NAMALWA (cell line): ENCODE results near the gene CPVL.

Source experiments
- DNase-seq: peaks from one replicate; pipeline ENCODE4 v3.0.0-alpha.2; 2015; ENCODE audit warnings: low spot score

CPVL gene

DNA sequence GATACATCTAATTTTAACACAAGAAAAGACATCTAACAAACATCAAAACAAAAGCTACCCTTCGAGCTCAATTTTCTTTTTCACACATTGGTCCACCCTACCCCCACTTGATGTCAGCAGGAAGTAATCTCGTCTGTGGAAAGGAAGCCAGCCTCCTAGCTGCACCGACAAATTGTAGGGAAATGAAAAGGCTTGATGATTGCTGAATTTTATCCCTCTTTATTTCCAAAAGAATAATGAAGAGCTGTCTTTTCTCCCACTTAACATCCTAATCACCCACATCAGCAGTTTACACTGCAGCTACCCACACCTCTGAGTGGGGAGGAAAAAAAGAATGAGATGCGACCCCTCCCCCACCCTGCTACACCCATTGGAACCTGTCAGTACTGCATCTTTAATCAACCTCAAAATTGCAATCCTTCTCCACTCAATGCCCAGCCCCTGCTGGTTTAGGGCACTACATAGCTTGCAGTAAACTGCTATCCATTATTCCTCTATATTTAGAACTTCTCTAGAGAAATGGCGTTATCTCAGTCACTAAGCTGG lies 10.6 kb upstream of the CPVL start:
- peak; percentile 55 for DNase-seq

DNA sequence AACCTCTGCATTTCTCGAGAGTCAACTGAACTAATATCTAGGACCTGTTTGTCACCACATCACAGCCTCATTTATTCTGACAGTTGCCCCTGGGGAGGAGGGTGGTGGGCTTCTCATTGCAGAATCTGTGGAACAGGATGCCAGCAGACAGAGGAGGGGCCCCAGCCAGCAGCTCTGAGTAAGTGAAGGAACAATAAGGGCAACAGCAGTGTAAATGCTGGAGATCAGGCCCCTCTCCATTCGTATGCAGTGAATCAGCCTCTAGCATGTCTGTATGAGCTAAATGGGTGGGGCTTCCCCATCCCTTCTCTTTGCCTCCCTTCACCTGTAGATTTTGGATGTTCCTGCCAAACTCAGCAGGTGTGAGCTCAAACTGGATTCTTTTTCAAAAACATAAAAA lies 7.7 kb upstream of the CPVL start:
- DNase-seq, result no peak

DNA sequence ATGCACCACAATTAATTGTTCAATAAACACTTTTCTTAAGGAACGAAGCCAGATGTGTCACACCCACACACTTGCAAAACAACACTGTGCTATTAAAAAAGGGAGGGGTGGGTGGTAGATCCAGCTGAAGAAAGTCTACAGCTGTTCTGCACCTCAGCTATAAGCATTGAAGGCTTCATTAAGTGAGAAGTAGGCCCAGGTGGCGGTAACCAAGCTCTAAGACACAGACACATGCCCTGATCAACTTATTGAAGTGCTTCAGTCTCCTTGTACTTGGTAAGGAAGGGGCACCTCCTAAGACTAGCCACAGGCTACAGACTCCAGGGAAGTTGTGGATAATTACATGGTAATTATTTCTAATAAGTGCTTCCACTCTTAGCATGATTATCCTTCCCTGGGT lies 4.5 kb upstream of the CPVL start:
- peak; percentile 45 for DNase-seq

DNA sequence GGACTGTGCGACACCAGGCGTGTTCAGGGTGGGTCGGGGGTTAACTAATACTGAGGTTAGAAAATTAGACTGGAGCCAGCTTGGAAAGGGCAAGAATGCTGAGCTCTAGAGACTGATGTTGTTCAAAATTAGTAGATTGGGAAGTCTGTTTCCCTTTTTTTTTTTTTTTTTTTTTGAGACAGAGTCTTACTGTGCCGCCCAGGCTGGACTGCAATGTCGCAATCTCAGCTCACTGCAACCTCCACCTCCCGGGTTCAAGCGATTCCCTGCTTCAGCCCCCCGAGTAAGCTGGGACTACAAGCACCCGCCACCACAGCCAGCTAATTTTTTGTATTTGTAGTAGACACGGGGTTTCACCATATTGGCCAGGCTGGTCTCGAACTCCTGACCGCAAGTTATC lies 2.7 kb upstream of the CPVL start:
- no peak for DNase-seq

DNA sequence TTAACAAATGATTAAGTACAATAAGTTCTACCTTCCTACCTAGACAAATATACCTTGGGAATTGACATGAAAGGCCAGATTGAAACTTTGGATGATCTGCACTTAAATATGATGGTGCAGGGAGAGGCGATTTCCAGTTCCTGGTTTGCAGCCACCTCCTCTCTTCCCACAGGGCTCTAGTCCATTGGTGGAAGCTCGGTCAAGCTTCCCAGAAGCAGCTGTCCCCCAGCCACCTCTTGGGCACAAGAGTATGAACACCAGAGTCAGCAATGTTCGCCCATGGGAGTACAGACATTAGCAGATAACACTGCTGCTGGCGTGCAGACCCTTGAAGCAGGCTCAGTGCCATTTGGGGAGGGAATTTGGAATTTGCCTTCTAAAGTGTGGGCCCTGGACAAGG lies 1.5 kb upstream of the CPVL start:
- DNase-seq, result no peak

DNA sequence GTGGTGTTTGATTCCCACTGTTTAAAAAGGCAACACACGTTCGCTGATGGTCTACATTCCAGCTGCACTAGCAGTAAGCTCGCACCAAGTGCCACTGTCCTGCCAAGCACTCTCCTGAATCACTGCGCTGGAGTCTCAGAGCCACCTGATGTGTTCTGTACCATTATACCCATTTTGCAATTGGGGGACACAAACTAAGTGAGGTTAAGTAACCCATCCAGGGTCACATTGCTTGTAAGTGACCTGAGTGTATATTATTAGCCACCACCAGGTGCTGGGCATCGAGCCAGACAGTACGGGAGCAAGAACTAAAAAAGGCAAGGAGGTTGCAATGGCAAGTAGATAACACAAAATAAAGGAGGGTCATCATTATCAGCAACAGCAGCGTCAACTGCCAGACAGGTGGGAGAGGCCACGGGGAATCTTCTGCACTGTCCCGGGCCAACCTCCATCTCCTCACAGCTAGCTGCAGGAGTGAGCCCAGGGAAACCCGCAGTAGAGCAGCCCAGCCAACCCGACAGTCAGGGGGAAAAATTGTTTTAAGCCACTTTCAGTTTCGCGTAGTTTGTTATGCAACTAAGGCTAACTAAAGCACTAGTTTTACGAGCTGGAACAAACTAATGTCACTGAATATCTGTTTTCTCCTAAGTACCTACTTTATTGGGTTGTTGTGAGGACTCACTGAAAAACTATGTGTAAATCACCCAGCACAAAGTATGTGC lies 712 bp upstream of the CPVL start:
- DNase-seq, result peak; percentile 81

DNA sequence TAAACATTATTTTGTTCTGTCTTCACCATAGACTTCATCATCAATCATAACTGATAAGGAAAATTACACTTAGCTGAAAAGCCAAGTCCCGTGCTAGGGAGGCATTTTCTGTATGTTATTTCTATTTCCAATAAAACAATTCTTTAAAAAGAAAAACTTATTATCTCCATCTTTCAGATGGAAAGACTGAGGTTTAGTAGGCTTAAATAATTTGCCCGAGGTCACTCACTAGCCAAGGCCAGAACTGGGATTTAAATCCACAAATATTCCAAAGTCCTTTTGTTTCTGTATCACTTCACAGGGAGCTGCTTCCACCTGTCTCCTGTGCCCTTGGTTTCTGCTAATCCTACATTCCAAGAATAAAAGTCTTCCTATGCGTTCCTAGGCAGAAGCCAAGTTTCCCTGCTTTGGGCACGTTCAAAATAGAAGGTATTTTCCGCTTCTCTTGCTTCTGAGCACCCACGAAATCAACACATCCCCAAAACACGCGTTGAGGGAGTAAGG lies 732 bp downstream of the CPVL start:
- DNase-seq, result no peak

DNA sequence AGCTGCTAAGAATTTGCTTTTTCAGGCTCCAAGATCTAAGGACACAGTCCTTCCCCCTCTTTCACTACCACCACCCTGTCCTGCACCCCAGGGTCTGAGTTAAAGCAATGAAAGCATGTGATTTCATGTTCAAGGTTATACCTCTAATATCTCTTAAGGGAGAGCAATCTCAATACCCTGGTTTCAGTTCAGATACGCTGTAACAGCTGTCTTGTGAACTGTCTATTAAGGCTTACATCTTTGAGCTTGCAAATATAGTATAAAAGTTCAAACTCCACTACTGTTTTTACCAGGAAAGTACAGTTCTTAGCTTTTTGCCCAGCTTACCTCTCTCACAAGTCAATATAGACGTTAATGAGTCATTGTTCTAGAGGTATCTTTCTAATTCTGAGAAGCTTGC lies 2.6 kb downstream of the CPVL start:
- DNase-seq, result no peak

DNA sequence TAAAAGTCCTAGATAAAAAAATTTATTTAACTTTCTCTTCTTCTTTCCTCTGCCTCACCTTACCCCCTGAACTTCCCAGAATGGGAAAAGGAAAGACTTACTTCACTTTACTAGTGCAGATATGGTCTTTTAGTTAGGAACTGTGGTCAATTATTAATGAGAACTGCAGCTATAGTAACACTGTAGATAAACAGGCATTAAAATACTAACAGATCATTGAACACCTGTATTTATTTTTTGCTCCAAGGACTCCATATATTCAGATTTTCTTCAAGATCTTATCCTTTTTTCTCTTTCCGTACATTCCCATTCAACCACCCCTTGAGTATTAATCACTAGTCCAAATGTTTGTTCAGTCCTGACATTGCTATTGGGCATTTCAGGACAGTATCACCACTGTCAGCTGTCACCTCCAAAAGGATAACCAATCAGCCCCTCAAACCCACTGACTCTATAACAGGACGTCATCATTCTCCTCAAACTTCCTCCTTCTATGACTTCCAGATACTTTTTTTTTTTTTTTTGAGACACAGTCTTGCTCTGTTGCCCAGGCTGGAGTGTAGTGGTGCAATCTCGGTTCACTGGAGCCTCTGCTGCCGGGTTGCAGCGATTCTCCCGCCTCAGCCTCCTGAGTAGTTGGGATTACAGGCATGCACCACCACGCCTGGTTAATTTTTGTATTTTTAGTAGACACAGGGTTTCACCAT lies 4.2 kb downstream of the CPVL start:
- DNase-seq, result no peak

DNA sequence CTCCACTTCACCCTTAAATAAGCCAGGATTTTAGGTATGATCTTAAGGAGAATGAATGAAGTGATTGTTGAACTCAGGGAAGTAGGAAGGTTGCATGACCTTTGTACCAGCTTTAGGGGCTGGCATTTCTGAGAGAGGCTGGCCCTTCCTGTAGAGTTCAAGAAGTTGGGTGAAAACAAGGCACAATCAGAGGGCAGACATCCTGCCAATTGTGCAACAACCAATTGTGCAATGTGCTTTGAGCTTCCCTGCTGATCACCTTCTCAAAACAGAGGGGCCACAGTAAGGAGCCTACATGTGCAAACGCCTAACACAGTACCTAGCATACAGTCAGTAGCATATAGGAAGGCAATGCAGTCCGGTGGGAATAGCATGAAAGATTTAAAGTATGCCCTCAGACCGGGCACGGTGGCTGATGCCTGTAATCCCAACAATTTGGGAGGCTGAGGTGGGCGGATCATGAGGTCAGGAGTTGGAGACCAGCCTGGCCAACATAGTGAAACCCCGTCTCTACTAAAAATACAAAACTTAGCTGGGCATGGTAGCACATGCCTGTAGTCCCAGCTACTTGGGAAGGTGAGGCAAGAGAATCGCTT lies 5.4 kb downstream of the CPVL start:
- DNase-seq, result no peak

DNA sequence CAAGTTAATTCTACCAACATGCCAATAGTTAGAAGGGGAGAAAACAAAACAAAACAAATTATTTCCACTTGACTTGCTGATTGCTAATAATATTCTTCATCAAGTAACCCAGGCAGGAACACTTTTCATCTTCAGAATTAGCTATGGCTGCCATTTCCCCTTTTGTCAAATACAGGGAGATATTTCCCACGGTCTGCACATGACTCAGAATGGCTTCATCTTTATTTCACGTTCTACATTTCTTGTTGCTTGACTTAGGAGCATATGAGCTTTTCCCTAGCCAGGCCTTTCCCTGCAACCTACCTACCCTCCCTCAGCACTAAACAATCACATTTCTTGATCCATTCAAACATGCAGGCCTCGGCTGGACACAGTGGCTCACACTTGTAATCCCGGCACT lies 6.5 kb downstream of the CPVL start:
- DNase-seq, result no peak

DNA sequence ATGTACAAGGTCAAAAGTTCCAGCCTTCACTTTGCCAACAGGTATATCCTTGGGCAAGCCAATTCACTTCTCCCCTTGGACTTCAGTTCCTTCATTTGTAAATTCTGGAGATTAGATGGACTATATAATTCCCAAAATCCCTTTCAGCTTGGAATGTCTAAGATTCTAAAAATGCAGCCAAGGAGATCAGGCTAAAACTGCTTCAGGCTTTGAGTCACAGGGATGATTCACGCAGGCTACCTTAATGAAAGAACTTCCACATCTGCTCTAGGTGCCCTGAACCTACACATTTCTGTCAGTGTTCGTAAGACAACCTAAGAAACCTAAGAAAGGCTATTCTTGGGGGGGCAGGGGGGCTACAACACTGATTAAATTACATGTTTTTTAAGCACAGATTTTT lies 7.1 kb downstream of the CPVL start:
- no peak for DNase-seq

DNA sequence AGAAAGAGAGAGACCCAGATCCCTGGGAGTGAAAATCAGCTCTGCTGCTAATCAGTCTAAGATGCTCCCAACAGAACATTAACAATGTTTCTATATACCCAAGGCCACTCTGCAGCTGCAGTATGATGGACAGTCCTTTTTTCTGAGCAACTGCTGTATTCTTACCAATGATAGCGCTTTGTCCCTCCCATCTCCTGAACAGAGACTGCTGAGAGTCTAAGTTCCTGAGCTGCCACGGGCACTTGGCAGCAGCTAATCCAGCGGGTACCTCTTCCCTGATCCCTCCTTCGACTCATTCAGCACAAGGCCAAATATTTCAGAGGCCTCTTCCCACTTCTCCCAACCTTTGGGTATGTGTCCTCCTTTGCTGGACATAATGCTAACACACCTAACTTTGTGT lies 7.7 kb downstream of the CPVL start:
- DNase-seq, result no peak

DNA sequence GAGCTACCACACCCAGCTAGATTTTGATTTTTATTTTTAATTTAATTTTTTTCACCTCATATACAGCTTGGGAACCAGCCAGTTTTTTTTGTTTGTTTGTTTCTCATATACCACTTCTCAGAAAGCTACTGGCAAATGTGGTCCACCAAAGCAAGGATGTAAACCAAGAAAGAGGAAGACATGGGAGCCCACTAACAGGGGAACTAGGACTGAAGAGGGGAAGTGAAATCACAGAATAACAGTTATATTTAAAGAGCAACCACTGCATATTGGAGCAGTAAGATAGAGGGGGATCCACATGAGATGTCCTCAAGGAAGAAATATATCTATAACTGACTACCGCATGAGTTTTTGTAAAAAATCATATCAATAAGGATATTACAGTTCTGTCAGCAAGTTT lies 10.5 kb downstream of the CPVL start:
- peak; percentile 56 for DNase-seq

DNA sequence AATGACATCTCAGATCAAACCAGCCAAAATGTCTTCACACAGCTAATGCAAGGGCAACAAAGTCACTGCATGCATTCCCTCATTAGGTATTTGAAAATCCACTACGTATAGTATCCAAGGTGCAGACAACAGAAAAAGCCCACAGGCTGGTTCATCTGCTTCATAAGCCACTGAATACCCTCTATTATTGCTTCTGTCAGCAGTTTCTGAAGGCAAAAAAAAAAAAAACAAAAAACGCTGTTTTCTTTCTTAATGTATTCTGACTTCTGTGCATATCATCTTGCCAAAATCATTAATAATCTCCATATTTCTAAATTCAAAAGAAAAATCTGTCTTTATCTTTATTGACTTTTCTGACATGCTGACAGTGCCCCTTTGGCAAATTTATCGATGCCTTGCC lies 13.4 kb downstream of the CPVL start:
- DNase-seq, result no peak

DNA sequence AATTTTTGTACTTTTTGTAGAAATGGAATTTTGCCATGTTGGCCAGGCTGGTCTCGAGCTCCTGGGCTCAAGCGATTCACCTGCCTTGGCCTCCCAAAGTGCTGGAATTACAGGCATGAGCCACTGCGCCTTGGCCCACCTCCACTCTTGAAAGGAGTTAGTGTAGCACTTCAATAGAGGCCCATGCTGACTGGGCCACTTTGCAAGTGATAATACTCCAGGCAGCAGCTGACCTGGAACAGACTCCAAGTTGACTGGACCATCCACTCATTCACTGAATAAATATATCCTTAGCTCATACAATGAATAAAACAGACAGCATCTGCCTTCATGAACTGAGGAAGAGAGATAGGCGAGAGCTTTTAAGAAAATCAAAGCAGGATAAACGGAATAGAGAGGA lies 14.7 kb downstream of the CPVL start:
- no peak for DNase-seq

DNA sequence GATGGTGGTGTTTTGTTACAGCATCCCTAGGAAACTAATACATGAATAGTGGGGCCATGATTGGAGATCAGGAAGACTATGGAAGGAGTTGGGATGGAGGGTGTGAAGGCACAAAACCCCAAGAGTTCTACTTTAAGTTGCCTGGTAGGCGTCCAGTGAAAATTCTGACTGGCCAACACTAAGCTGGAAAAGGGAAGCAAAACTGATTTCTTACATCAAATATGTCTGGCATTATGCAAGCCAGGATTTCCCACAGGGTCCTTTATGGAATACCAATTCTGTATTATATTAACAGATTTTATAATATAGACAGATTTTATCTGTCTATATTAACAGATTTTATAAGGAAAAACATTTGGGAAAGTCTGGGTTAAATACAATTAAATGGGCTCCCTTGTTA lies 16.2 kb downstream of the CPVL start:
- DNase-seq, result no peak

DNA sequence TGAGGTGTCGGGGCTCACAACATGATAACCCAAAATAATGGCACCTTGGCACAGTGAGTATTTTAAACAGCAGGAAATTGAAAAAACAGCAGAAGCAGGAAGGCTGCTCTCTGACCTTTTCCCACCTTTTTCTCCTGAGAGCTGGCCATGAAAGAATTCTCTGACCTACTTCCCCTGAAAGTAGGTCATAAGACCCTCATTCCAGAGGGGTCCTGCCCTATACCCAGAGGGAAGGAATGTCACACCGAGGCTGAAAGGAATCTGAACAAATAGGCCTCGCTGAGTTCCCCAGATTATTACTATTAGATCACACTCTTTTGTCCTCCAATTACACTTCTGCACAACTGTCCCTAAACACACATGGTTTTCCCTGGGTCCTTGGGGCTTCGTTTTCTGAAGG lies 18.8 kb downstream of the CPVL start:
- no peak for DNase-seq

DNA sequence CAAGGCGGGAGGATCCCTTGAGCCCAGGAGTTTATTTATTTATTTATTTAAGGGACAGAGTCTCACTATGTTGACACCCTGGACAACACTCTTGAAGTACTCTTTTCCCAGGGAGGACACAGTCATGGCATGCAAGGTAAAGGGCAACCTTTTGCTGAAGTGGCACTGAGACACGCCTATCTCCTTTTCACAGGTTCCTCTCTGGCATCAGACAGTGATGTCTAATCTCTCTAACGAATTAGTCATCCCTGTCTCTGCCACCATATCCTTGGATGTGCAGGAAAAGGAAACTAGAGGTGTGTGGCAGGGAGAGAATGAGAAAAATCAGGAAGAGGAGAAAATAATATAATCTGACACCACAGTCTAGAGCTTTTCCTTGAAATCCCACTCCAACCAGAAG lies 19.5 kb downstream of the CPVL start:
- no peak for DNase-seq

DNA sequence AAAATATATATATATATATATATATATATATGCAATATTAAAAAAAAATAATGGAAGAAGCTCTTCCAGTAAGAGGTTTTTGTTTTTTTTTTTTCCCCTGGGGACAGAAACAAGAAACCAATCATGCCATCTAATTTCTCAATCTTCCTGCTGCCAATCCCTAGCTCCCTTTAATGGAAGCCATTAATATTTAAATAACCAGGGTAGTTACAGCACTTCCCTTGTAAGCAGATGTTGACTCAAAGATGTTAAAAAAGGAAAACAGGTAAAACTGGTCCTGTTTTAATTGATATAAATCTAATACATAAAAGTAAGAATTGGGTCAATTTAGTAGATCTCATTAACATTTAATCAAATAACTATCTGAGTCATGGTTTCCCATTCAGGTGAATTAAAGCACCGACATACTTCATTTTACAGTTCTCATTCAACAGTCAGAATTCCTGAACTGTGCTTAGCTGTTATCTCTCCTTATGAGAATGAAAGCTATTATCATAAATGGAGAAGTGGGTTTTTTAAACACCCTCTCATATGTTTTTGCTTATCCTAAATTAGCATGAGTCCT lies 22.6 kb downstream of the CPVL start:
- no peak for DNase-seq

DNA sequence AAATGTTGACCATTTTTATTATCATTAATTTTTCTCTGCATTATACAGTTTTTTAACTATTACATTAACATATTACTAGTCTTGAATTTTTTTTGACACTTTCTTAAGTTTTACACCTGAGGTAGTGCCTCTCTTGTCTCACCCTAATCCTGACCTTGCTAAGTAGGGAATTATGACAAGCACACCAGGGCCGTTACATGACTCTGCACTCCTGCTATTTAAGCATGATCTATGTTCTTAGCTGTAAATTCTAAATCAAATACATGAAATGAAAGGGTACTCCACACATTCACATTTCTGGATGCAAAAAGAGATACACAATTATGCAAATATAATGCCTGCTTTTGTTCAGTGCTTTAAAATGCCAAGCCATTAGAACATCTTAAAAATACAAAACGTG lies 23.6 kb downstream of the CPVL start:
- no peak for DNase-seq

DNA sequence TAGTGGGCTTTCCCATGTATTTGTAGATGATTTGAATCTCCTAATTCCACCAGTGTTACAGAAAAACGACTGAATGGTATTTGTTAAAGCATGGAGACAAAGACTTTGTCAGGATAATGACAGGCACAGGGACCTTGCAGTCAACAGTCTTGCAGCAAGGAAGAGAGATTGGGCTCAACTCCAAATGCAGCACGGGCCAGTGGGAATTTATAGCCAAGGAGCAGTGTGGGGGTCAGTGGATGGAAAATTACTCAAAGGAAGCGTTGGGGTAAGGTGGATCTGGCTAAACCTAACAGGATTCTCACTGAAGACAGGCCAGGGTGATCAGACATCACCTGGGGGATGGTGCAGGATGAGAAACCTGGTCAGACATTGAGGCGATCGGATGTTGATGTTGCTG lies 24.3 kb downstream of the CPVL start:
- DNase-seq, result no peak

DNA sequence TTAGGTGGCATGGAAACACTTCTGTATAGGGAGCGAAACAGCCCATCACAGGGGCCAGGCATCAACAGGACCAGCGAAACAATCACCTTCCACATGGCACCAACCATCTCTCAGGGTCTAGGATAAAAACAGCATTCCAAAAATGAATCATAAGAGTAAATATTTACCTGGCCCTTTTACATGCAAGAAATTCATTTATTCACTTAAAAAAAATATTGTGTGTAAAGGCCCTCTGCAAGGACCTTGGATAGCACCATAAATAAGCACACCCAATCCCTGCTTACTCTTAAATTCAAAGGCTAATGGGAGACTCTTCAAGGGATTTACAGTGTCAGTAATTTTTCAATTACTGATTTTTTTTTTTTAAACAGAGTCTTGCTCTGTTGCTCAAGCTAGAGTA lies 25.4 kb downstream of the CPVL start:
- no peak for DNase-seq
